RKO (cell line): ENCODE data around the gene AFF3.

Experiments
- DNase-seq: peaks from one replicate; pipeline ENCODE4 v3.0.0-alpha.2; 2016; ENCODE audit warnings: low spot score

Gene AFF3

DNA sequence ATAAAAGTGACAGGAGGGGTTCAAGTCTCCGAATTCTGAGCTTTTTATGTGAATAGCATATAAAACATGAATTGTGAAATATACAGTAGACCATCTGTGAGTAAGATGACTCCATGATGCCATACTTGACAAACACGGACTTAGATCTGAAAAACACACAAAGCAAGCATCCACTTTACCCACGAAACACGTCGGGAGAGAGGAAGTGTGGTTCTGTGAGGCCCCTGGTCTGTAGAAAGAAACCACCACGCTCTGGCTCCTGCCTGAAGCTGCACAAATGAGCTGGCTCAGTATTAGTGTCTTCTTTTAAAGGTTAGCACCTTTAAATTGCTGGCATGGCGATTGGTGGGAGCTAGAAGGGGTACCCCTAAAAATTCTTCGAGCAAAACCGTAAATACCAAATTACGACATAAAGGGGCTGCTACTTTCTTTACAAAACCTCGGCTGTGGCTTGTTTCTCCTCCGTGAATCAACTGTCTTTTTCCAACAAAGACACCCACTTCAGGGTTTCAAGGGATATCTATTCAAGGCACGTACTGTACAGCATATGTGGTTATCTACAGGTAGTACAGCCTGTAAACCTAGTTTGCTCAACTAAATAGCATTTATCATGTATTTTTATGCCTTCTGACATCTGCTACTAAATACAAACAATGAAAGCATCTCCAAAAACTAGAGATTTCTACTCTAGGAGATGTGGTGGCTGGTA, 70.9 kb downstream of the AFF3 start:
- DNase-seq: no peak

DNA sequence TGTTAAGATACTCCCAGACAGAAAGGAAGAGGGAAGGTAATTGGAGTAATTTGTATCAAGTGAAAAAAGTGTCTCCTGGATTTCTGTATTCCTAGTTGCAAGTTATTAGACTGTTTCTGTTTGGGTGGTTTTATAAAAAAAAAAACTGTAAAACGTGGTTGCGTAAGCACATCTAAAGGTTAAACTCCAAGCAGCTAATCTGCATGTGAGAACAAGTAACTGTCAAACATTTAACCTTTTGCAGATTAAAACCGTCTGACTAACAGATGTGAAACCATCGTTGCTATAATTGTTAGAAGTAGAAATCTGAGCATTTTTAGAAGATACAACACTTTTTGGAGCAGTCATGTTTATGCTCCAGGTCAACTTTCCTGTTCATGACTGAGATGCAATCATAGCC, 72.3 kb downstream of the AFF3 start:
- DNase-seq: no peak

DNA sequence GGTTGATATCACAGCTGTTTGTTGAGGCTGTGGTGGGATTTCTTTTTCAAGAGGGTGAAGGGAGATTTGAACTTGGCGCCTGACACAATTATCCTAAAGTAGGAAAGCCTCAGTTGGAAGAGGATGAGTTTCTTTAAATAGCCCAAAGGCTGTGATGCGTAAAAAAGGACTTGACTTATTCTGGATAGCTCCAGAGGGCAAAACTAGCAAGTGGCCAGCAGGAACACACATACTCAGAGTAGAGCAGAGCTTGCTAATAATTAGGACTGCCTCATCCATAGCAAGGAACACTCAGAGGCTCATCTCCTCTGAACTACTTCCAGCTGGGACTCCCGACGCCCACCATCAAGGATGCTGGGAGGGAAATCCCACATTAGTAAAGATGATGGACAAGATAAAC, 74.0 kb downstream of the AFF3 start:
- no peak for DNase-seq

DNA sequence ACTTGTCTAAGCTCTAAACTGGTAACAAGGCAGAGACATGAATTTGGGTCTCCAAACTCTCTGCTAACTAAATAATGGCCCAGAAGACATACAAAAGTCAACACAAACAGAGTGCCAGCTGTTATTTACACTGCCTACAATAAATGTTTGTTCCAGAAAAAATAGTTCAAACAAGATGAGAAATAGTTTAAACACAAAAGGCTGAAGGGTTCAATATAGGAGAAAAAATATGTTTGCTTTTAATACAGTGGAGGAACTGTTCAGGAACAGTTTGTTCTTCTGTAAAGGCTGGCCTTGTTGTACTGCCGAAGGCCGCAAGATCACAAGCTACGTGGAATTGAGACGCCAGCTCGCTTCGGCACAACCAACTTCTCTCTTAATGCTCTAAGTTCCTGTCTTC, 74.6 kb downstream of the AFF3 start:
- no peak for DNase-seq

DNA sequence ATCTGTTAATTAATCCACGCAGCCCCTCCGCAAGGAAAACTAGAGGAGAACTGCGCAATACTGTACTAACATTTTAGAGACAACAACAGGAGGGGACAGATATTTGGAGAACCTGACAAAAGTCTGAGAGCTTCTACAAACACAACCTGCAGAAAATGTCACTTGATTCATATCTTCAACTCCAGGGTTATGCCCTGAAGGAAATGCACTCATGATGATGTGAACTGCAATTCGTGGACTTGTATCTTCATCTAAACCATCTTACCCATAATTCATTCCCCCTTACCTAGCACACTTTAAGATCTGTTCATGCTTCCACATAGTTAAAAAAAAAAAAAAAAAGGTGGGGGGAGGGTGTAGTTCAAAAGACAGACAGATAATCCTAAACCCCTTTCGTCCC, 75.5 kb downstream of the AFF3 start:
- no peak for DNase-seq

DNA sequence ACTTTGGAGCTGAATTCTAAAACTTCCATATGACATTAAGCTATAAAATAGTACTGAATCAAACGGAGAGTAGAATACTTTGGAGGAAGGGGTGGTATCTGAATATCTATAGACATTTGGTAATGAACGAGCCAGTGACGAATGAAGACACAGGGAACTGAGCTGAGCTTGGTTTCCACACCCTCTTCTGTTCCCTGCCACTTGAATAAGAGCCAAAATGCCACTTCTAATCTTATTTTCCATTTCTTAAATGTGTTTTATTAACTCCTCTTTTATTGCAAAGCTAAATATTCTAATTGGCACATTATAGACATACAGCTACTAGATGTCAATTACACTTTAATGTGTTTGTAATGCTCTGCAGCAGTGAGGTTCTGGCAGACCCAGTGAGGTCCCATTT, 76.1 kb downstream of the AFF3 start:
- DNase-seq: no peak

DNA sequence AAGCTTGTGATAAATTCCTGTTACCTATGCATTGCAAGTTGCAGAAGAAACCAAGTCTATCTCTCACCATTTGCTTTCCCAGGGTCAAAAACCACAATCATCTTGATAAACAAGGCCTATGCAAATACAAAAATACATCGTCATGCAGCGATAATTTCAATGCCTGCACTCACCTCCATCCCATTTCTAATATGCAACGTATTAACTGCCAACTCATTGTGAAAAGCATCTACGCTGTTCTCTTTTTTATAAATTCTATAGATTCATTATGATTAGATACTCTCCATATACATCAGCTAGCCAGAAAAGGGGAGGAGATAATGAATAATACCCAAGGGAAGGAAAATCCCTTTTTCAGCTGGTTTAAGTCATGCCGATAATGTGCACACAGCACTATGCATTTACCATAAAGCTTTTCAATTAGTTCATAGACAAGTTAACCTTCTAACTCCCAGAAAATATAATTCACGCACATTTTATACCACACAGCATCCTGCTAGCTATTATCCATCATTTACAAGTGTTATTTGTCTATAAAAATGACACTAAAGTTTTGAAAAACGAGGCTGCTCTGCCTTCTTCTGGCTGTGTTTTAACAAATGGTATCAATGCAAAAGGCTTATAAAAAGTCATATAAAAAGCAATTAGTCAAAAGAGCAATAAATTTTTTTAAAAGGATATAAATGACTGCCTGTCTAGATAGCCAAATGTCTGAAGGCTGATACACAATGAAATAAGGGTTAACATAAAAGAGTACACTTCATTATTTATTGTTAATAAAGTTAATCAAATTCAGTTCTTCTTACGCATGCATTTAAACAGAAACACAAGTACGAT, 77.6 kb downstream of the AFF3 start:
- DNase-seq: no peak

DNA sequence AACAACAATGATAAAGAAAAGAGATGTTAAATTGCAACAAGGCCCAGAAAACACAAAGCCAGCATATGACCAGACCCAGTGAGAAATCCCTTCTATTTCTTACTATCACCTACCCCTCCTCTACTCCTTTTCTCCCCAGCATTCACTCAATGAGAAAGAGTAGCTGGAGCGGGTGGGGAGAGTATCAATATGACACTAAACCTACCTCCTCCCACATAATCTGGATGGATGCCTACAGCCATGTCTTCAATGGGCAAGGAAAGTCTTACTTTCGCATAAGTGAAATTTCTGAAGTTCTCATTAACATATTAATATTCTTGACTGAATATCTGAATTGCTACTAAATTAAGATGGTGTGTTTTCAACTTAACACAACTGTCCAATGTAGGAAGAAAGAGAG, 78.2 kb downstream of the AFF3 start:
- DNase-seq: no peak

DNA sequence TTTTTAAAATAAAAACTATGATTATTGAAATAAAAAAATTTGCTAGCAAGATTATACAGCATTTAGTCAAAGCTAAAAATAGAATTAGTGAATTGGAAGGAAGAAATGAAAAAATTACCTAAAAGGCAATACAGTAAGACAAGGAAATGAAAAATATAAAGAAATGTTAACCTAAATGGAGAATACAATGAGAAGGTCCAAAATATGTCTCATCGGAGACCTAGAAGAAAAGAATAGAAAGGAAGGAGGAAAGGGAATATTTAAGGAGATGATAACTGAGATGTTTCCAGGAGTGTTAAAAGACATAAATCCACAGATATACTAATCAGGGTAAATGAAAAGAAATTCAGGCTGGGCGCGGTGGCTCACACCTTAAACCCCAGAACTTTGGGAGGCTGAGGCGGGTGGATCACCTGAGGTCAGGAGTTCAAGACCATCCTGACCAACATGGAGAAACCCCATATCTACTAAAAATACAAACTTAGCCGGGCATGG, 78.9 kb downstream of the AFF3 start:
- DNase-seq: no peak

DNA sequence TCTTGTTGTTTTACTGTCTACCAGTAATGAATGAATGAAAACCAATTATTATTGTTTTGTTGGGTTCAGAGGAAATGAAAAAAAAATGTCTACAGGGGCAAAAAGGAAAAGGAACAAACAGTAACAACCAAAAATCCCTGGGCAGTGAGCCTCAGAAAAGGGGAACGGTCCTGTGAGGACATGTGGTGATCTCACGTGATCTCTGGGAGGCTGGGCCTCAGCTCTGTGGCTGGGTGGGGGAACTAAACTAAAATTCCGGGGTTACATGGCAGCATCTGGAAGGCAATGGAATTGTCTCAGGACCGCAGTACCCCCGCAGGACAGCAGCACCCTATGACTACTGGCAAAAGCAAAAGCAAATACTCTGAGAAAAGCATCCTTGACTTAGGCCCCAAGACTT, 80.1 kb downstream of the AFF3 start:
- DNase-seq: no peak

DNA sequence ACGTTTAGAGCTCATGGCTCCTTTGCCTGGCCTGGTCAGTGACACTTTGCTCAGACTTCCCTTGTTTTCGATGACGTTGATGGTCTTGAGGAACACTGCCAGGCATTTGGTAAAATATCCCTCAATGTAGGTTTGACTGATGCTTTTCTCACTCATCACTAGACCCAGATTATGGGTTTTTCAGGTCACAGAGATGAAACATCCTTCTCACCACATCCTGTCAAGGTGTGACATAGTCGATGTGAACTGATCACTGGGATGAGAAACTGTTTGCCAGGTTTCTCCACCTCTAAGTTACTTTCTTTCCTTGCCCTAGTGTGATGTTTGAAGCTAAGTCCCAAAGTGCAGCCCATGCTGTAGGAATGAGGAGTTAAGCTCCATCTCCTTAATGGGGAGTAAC, 81.5 kb downstream of the AFF3 start:
- DNase-seq: no peak

DNA sequence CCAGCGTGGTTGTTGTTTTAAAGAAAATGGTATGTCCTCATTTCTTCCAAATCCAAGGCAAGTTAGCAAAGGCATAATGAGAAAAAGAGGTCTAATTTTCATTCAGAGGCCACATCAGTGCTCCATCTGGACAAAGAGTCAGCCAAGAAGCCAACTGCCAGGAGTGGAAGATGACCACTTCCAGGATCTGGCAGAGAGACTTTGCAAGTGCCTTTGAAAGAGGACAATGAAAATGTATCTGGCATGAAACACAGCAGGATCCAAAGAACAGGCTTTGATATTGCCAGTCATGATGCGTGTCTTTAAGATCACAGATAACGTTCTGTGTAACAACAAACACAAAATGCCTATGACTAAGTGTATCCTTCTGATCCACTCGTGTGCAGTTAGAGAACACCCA, 82.8 kb downstream of the AFF3 start:
- DNase-seq: no peak

DNA sequence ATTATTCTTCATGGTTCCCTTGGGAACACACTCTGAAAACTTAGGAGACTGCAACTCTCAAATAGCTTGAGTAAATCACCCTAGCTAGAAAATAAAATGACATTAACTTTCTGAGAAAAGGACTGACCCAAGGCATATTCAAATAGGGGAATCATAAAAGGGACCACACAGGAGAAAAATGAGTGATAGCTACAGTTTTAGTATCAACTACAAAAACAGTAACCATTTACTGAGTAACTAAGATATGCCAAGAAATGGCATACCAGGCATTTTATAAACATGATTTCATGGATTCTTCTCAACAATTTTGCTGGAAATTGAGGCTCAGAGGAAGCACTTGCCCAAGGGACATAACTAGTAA, 84.5 kb downstream of the AFF3 start:
- DNase-seq: no peak

DNA sequence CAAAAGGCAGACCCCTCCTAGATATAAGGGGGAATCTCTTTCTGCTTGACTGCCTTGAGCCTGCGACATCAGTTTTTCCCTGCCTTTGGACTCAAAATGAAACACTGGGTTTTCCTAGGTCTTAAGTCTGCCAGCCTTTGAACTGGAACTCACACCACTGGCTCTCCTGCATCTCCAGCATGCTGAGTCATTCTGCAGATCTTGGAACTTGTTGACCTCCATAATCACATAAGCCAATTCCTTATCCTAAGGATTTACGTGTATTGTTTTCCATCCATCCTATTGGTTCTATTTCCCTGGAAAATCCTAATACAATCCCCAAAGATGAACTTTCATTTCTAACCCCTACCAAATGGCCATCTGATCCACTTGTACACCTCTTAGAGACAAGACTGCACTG, 88.0 kb downstream of the AFF3 start:
- no peak for DNase-seq

DNA sequence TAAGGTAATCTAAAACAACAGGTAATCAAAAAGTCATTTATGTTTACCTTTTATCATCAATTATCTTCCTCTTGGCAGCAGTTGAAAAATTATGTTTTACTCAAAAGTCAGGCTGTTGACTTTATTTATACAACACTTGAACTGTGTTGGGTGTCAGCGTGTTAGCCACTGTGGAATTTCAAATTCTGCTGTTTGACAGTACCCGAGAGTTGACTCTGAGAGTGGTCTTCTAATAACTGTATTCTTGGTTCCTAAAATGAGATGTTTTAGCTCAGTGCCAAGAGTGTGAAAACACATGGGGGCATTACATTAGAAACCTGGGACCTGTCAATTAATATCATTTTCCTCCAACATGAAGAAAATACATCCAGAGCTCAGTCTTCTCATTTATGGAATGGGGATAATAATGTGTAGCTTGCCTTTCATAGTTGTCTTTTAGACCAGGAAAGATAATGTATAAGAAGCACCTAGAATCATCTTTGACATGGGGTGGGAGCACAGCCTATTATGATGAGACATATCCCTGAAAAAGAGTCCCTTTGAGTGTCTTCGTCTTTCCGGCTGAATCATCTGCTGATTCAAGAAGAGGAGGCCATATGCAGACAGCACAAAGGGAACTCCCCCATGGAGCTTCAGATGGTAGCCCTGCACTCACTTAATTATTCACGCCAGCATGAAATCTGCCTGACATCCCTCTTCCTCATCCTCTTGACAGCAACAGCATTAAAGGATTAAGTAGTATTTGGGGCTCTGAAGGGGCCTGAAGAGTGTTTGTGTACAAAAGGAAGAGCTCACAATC, 89.1 kb downstream of the AFF3 start:
- DNase-seq: no peak

DNA sequence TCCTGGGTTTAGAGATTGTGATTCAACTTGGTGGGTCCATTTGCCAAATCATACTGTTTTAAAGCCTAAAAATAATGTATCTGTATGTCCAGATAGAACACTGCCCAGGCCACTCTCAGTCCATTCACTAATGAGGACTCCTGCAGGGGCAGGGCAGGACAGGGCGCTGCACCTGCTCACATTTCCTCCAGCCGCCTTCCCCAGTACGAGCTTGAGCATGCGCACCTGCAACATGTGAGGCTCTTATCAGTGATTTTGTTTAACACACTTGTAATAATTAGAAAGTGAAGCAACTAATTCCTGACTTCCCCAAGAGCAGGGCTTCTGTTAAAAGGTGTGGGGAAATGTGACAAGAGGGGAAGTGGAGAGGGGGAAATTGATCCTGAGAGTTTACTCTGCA, 89.7 kb downstream of the AFF3 start:
- no peak for DNase-seq

DNA sequence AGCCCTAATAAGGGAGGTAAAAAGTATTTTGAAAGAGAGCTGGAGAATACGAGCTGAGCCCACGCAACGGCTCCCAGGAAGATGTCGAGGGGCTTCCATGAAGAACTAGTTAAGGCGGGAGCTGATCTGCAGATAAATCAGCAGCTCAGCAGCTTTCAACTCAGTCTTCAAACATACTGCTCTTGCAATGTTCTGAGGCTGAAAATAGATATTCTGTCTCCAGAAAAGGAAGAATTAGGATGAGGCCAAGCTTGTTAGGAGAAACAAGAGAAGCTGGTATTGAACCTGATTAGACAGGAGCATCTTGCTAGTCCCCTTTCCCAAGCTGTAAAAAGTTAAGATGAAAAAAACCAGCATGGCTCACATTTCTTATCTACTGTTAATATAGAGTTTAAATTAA, 91.1 kb downstream of the AFF3 start:
- DNase-seq: no peak

DNA sequence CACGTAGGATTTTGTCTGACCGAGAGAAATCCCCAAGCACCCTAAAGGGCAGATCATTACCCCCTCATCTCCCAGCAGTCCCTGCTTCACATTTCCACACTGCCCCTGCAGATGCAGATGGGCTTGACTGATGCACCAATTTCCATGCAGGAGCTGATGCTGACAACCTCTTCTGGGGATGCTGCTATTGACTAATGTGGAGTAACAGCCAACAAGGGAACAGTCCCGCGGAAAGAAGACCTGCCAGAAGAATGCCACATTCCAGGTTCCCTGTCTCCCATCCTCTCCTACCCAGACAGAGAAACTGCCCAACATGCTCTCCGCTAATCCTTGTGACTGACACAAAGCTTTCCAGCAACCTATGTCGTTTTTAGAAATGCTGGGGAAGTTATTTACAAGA, 91.7 kb downstream of the AFF3 start:
- no peak for DNase-seq

DNA sequence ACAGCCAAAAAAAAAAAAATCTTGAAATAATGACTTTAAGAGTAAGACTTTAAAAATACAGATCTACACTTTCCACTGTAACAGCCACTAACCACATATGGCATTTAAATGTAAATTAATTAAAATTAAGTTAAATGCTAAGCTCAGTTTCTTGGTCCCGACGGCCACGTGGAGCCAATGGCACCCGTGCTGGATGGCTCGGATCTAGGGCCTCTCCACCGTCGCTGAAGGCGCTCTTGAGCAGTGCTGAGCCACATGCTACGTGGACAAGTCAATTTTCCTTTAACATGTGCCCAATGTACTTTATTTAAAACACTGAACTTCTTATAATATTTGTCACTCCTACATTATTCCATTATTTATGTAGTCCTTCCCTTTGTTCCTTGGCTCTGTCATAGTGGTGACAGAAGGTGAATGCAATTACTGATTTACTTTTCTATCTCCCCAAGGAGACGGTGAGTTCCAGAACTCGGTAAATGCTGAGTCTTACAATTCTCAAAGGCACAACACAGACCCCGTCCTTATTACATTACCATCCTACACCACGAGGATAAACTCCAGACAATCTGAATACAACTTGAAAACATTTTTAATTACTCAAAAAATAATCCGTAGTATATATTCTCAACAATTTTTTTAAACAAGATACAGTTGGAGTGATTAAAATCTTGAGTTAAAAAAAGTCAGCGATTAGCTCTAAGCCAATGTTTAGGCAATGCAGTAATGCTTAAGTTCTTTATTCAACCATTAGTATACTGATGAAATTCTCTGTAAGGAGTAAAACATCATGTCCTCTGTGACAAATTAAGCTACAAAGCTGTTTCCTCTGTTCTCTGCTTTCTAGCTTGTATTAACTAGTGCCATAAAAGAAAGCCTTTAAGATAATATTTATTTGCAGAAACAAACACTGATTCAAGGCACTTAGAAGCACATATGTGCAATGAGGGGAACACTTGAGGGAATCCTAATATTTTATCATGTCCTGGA, 95.1 kb downstream of the AFF3 start:
- no peak for DNase-seq

DNA sequence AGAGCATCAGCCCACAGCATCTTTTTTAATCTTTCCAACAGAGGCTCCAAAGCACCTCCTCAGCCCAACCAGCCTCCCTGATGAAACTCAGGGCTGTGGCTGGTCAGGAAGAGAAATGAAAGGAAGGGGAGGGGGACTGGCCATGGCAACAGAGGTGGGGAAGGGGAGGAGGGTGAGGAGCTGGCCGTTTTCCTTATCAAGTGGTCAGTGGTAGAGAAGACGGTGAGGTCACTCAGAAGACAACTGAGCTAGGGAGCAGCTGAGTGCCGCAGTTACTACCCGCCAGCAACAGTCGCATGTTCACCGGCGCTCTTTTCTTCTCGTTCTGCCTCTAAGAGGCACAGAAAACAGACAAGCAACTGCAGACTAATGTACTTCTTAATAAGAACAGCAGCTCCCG, 97.4 kb downstream of the AFF3 start:
- no peak for DNase-seq

DNA sequence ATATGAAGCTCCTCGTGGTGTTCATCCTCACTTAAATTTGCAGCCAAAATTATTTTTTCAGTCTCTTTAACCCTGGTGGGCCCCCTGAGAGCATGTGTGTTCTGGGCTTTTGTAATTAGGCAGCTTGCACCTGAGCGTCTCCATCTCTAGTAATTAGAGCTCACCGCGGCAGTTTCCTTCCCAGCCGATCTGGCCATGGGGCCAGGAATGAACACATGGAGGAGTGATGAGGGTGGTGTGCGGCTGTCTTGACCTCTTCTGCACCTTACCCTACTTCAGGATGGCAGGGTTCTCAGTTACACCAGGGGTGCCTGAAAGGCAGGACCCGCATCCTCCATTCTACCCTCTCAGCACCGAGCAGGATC, 98.5 kb downstream of the AFF3 start:
- DNase-seq: no peak
